HG02870 (cell line): Measurements from ENCODE around the gene MFSD6.

Experiments
- ATAC-seq: cut with Tn5 transposase; IDR thresholded peaks from one replicate; pipeline ENCODE4 v1.9.1; 2021; ENCODE audit warnings: mild to moderate bottlenecking, moderate library complexity; ENCODE audit not compliant: unreplicated experiment

The MFSD6 gene

DNA sequence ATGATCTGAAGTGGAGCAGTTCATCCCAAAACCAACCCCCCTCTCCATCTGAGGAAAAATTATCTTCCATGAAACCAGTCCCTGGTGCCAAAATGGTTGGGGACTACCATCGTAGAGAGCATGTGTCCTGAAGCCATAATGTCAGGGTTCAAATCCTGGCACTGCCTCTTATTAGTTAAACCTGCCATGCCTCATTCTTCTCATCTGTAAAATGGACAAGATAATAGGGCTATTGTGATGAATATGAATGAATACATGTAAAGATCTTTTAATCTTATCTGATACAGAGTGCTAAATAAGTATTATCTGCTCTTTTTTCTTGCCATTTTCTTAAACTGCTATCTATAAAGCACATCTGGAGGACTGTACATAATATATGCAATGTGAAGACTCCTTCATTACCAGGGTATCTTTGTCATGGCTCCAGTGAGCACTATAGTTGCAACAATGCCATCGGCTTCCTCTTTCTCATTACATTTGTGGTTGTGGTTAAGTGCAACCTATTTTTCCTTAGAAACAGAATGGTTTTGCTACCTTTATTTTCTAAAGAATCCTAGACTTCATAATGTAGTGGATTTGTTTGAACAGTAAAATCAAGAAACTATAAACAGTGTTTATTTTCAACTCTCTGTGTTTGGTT is 27.0 kb downstream of the MFSD6 start:
- ATAC-seq, result no peak

DNA sequence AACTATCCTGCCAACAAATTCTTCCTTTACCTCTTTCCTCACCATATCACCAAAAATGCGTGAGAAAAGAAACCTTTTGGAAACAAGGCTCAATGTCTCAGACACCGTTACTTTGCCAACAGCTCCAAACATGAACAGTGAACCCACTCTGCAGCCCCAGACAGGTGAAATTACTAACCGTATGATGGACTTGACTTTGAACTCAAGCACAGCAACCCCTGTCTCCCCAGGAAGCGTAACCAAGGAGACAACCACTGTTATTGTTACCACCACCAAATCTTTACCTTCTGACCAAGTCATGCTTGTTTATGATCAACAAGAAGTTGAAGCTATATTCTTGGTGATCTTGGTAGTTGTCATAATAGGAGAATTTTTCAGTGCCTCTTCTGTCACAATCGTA is 28.4 kb downstream of the MFSD6 start:
- no peak for ATAC-seq

DNA sequence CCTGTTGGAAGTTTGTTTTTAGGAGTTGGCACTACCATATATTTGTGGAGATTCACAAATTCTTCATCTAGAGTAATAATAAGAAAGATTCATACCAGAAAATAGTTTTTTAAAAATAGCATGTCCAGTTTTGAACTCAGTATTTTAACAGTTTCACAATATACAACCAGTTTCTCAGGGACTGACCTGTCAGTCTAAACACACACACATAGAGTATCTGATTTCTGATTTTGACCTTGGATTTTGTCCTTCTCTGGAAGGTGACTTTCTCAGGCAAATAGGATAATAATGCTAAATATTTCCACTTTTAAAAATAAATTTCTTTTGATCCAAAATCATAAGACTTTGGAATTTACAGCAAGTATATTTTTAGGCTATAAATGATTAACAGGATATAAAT is 32.0 kb downstream of the MFSD6 start:
- ATAC-seq, result peak; percentile 40

DNA sequence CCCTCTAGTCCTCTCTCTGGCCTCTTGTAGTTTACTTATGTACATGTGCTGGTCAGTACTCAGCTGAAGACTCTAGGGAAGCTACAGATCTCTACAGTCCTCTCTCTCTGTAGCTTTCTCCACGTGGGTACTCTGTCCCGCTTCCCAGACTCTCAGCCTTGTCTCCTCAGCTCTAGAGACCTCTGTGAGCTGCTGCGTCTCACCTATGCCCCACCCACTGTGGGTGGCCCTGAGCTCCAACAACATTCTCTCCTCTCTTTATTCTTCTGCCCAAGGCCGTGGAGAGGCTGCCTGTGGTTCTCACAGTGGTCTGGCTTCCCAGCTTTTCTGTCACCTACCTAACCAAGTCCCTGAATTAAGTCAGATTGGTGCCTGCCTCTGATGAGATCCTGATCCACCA is 33.4 kb downstream of the MFSD6 start:
- no peak for ATAC-seq

DNA sequence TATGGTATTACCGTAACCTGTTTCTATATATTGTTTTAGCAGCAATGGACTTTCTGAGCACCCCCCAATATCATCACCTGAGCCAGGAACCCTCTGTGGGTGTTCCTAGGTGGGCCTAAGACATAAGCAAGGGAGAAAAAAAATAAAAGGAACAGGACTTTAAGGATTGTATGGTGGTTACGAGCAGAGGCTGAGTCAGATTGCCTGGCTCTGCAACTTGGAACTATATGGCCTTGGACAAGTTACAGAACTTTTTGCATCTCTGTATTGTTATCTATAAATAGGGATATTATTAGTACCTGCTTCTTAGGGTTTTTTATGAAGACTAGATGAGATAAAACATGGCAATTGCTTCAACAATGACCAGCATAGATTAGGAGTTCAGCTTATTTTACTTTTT is 34.9 kb downstream of the MFSD6 start:
- ATAC-seq, result no peak

DNA sequence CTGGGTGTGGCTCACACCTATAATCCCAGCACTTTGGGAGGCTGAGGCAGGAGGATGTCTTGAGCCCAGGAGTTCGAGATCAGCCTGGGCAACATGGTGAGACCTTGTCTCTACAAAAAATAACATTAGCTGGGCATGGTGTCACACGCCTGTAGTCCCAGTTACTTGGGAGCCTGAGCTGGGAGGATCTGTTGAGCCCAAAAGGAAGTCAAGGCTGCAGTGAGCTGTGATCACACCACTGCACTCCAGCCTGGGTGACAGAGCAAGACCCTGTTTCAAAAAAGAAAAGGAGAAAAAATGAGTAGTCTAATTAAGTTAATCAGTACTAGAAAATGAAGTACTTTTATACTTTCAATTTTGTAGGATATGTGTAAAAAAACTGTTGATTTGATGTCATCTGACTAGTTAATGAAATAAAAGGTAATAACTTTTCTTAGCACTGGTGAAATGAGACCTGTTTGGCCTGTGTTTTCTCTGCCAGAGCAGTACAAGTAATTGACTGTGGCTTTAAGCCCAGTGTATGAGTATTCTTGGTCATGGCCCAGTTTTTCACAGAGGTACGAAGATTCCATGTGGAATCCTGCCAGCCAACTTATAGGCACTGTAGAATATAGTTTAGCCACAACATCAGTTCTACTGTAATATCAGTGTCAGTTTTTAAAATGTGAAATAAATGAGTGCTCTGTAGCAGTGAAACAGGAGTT is 35.8 kb downstream of the MFSD6 start:
- no peak for ATAC-seq

DNA sequence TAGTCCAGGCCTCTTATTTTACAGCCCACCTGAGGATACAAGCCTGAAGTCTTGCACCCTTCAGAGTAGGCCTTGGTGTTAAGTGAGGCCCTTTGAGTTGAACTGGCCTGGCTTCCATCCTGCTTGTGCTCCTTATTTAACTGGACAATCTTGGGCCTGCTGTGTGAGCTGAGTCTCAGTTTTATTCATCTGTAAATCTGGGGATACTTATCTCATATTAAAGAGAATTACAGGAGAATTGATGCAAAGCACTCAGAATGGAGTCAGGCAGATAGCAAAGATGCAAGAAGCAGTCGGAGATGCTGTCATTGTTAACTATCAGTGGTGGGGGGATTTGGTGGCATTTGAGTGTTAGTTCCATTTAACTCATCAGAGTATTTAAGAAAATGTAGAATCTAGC is 36.8 kb downstream of the MFSD6 start:
- ATAC-seq, result no peak

DNA sequence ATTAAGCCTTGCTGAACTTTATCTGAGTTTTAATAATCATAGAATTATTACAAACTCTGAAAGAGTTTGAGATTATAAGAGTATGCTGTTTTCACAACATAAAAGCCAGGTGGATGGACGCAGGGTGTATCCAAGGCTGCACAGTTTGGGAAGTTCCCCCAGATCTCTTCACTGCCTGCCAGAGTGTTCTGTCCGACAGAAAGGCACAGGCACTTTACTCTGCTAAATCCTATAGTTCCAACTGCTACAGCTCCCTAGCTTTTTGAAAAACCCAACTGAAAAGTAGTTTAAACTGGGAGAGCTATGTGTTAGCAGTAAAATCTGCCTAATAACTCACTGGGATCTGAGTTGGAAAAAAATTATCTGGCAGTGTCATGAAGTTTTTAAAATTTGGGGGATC is 38.0 kb downstream of the MFSD6 start:
- no peak for ATAC-seq

DNA sequence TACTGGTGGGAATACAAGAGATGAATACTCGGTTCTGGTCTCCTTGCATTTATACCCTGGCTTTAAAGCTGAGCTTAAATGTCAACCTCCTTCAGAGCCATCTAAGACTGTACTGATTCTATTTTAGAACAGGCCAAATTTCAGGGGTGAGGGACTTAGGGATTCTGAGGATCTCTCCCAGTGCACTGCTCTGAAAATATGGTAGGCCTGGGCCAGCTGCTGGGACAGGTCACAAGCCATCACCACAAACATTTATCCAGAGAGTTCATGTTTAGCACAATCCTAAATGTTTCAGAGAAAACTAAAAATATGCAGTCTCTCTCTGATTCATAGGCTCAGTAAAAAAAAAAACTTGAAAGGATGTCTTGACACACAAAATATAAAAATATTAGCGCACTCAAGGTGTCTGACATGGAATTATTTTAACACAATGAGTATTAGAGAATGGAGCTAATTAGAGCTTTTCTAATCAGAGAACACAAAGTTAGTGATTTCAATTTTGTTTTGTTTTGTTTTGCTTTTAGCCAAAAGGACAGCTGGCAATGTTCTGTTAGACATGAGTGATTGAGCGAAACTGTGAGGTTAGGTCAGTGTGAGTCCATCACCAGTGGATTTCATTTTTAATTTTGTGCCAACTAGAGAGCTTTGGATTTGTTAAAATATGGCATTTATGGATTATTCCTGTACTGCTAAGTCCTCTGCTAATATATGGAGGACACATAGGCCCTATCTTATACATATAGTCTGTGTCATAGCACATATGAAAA is 38.8 kb downstream of the MFSD6 start:
- no peak for ATAC-seq

DNA sequence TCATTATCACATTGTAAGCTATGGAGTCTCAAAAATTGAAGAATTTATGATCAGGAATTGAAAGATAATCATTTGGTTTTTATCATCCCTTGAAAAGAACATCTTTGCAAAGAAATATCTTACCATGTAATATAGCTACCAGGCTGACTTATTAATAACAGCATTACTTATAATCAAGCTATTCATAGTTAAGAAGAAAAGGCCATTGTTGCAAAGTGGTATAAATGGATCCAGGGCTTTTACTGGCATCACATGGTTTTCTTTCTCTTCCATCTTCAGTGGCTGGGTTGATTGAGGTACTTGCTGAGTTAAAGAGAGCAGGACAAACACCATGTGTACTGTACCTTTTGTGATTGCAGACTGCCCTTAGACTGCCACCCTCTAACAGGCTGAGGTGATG is 39.6 kb downstream of the MFSD6 start:
- ATAC-seq, result no peak

DNA sequence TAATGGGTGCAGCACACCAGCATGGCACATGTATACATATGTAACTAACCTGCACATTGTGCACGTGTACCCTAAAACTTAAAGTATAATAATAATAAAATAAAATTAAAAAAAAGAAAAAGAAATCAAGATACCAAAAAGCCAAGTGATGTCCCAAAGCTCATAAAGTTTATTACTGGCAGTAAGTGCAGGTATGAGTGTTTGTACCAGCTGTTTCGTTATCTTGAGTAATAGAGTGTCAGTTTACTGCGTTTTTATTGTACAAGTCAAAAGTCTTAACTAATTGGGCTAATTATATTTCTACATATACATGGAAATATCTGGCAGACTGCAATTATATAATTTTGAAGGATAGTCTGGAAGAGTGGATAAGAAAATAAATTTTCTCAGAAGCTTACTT is 41.8 kb downstream of the MFSD6 start:
- ATAC-seq, result no peak

DNA sequence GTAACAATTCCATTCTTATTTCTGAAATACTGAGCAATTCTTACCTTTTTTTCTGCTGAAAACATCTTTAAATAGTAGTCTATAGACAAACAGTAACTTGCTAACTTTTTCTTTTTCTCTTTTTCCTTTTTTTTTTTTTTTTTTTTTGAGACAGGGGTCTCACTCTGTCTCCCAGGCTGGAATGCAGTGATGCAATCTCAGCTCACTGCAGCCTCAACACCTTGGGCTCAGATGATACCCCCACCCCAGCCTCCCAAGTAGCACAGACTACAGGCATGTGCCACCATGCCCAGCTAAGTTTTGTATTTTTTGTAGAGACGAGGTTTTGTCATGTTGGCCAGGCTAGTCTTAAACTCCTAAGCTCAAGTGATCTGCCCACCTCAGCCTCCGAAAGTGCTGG is 42.2 kb downstream of the MFSD6 start:
- ATAC-seq, result no peak

DNA sequence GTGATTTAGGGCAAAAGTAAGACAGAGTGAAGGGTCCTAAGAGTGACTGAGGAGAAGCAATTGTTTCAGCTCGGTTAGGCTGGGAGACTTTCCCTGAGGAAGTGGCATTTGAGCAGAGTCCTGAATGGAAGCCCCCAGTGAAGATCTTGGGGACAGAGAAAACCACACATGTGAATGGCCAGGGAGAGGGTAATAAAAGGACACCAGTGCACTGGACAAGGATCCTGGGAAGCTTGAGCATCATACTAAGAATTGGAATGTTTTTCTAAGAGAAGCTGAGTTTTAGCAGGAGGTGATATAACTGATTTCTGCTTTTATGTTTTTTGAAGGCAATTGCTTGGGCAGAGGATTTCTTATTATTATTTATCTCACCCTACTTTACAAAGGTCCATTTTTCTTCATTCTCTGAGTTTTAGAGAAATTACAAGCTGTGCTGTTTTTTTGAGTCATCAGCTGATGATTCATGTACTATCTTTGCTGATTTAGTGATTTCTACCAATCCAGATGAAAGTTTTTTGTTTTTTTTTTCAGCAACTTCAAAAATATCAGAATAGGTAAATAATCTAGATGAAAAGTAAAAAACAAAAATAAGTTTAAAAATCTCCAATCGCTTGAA is 43.5 kb downstream of the MFSD6 start:
- ATAC-seq, result no peak

DNA sequence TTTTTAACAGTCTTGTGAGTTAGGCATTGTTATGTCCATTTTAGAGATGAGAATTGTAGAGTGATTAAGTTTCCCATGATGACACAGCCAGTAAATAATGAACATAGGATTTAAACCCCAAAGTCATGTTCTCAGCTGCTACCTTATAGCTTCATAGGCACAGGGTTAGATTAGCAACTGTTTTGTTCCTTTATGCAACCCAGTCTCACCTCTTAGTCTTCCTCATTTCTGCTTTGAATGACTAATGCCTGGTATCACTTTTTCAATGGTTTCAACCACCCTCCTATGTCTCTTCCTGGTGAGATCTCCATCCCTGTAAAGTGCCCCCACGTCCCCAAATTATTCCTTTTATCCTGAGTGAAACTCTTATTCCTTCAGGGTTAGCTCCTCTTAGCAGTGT is 44.3 kb downstream of the MFSD6 start:
- peak; percentile 61 for ATAC-seq

DNA sequence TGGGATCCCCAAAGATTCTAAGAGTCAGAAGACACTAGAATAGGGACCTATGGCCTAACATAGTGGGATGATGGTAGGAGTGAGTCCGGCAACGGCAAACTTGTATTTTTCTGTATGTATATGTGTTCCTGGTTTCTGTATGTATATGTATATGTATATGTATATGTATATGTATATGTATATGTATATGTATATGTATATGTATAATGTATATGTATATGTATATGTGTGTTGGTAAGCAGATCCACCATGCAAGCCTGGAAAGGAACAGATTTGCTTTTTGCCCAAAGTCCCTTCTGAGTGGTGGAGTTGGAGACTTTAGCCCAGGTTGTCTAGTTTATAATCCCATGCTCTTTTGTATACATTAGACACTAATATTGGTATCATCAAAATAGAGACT is 46.6 kb downstream of the MFSD6 start:
- no peak for ATAC-seq

DNA sequence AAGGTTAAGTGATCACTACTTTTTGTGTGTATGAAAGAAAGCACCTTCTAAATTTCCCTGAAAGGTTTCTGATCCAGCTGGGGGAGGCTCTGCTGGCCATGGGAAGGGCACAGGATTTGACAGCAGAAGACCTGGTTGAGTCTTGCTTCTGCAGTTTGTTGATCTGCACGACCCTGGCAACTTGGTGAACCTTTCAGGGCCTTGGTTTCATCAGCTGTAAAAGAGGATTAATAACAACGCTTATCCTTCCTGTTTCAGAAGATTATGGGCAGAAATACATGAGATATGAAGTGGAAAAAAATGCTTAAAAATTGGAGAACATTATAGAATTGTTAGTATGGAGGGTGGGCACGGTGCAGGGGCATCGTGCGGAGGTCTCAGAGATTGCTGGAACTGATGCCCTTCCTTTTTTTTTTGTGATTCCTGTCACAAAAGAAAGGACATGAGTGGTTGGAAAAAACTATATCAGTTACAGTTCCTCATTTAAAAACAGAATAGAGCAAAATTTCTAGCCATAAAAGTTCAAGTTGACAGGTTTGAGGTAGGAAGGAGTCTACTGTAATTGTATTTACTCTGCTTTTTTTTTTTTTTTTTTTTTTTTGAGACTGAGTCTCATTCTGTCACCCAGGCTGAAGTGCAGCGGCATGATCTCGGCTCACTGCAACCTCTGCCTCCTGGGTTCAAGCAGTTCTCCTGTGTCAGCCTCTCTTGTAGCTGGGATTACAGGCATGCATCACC is 47.4 kb downstream of the MFSD6 start:
- no peak for ATAC-seq

DNA sequence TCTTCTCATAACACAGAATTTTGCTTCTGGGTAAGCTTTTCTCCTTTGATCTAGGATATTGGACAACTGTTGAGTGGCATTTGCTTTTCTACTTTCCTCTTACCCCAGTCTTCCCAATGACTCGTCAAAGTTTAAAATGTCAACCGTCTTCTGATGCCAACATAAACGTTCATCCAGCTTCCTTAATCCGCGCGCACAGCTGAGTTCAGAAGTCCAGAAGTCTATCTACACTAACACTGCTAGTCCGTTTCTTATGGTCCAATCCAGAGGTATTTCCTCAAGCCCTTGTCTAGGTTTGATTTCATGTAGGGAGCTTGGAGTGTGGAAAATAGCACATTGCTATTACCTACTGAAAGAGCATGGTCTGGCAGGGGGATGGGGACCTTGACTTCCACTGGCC is 48.7 kb downstream of the MFSD6 start:
- no peak for ATAC-seq

DNA sequence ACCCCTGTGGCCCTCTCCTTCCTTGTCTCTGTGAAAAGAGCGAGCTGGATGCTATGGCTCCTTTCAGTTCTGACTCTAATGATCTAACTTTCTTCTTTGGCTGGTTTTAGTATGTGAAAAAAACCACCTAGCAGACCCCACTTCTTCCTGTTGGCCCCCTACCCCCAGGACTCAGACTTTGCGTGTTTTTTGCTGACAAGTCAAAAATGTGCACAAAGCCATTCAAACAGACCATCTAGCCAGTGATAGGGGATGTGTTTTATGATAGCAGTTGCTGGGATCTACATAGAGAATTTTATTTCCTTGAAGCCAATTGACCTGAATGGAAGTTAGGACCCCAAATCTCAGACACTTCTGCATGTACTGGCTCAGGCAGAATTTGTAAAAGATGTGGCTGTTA is 49.1 kb downstream of the MFSD6 start:
- no peak for ATAC-seq

DNA sequence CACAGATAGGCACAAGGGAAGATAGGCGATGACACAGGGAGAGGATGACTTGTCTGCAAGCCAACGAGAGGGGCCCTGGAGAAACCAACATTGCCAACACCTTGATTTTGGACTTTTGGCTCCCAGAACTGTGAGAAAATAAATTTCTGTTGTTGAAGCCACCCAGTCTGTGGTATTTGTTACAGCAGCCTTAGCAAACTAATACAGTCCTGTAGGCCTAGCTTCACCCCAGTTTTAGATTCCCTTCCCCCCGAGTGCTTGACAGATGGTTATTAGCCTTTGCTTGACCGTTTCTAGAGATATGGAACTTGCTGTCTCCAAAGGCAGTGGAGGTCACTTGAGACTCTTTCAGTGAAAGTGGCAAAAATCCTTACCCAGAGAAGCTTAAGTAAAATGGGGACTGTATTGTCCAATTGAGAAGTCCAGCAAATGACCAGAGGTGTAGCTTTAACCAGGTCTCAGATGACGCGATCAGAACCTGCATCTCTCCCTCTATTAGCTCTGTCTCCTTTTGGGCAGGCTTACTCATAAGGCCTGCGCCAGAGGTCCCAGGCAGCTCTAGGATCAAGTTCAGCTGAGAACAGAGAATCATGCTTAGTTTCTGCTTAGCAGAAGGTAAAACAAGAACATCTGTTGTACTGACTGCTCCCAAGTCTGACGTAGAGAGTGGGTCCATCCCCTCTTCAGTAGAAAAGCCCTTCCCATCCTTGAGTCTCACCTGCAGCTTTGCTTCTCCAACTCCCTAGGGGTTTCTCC is 50.4 kb downstream of the MFSD6 start:
- no peak for ATAC-seq

DNA sequence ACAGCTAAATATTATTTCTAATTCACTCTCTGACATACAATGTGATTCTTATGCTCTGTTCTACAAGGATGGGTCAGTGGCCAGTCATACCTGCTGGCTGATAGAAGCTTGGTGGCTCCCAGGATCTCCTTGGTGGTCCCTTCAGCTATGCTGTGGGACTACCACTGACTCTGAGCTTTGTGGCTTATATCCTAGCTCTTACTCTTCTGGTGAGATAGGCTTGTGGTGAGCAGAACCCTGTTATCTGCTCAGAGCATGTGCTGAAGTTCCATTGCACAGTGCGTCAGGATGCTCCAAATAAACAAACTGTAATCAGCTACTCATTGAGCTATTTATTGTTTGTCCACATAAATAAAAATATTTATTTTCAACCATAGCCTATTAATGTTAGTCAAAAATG is 51.7 kb downstream of the MFSD6 start:
- ATAC-seq, result no peak
